Adrenal gland (tissue), 5 donors: ENCODE results near the gene AGL.

Experiments
- CTCF ChIP-seq, 6 experiments: fragments of 450-650 bp in 4 of 6; fragments of 200-600 bp in 2 of 6; sonication (generic) in 1 of 6; IDR thresholded peaks; 1 replicate in 5 of 6; 2 replicates in 1 of 6; pipeline versions ENCODE4 v1.5.1 to v1.8.0; 2016 to 2021; ENCODE audit warnings: antibody characterized with exemption in 6 of 6, mild to moderate bottlenecking in 2 of 6, moderate library complexity in 1 of 6
- POLR2A ChIP-seq, 2 donors: fragments of 450-650 bp; IDR thresholded peaks; one replicate each; pipeline ENCODE4 v1.6.1; 2017; ENCODE audit warnings: antibody characterized with exemption in 2 of 2, mild to moderate bottlenecking in 2 of 2, moderate library complexity in 1 of 2
- donor health status: DM: no; HTN: no; CAD: no.

DNA sequence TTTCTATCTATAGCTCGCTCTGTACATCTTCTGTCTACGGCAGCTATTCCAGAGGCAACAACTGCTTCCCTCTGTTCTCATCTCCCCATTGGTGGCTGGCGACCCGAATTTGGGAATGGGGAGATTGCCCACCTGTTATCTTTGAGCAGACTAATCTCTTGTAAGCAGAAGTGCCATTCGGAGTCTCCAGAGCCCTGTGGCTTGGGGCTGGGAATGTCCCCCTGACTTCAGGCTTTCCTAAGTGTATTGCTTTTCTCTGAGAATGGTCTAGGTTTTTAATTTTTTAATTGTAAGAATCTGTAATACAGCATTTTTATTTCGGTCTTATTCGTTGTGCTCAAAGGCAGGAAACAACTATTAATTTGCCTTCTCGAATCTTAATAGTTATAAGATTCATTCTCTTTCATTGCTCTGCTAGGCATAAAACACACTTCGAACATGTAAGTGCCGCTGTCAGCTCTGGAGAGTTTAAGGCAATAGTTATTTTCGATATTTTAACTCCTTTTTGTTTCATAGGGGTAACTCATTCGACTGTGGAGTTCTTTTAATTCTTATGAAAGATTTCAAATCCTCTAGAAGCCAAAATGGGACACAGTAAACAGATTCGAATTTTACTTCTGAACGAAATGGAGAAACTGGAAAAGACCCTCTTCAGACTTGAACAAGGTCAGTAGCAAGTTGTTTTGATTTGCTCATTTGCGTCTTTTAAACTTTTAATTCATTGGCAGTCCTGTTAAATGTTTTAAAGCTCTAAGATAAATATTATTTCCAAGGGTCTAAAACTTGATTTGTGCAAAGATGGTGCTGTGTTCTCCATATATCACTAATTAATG is 514 bp downstream of the AGL start:
- TF ChIP-seq CTCF (IDR thresholded peaks at IDR 0.05), result no peak
- TF ChIP-seq POLR2A (IDR thresholded peaks at IDR 0.05), result no peak
